A673 (cell line): ENCODE data around the gene CGREF1.

Experiments used
- EZH2 ChIP-seq: fragments of 200-600 bp; sonication (generic); IDR thresholded peaks from 2 replicates; pipeline ENCODE4 v1.6.1; 2017; ENCODE audit warnings: borderline replicate concordance, low read depth, mild to moderate bottlenecking, mixed read lengths, antibody characterized with exemption, low read length; ENCODE audit not compliant: poor library complexity, severe bottlenecking
- TF ChIP-seq, protein P1 (sequence below): fragments of 300-800, 200-600 bp; sonication (generic); conservative IDR thresholded peaks from 2 replicates; pipeline ENCODE4 v1.5.1; 2017; ENCODE audit warnings: low read depth, mild to moderate bottlenecking, antibody characterized with exemption, low read length, moderate library complexity, mixed read lengths

GRCh38 chr2:27071277-27071989 is 47.5 kb downstream of the CGREF1 start, which contains the start of gene OST4:
- TF ChIP-seq EZH2 = no peak
- TF ChIP-seq, protein P1, sequence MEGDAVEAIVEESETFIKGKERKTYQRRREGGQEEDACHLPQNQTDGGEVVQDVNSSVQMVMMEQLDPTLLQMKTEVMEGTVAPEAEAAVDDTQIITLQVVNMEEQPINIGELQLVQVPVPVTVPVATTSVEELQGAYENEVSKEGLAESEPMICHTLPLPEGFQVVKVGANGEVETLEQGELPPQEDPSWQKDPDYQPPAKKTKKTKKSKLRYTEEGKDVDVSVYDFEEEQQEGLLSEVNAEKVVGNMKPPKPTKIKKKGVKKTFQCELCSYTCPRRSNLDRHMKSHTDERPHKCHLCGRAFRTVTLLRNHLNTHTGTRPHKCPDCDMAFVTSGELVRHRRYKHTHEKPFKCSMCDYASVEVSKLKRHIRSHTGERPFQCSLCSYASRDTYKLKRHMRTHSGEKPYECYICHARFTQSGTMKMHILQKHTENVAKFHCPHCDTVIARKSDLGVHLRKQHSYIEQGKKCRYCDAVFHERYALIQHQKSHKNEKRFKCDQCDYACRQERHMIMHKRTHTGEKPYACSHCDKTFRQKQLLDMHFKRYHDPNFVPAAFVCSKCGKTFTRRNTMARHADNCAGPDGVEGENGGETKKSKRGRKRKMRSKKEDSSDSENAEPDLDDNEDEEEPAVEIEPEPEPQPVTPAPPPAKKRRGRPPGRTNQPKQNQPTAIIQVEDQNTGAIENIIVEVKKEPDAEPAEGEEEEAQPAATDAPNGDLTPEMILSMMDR = 0 out of 2 replicates have a peak, but pooled peaks have one; percentile 11
